ENCODE results near the gene FAM131A.

DNA sequence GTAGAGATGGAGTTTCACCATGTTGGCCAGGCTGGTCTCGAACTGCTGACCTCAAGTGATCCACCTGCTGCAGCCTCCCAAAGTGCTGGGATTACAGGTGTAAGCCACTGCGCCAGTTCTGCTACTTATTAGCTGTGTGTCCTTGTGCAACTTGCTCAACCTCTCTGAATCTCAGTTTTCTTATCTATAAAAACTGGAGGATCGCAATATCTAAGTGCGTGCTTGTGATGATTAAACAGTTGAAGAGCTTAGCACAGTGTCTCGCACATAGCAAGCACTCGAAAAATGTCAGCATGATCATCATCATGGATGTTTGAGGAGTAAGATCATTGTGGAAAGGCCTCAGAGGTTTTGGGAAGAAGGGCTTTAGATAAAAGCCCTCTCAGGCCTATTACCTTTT, 13.2 kb downstream of the FAM131A start:
- no peak for TF ChIP-seq CTCF (IDR thresholded peaks at IDR 0.05 in 8 of 11, conservative IDR thresholded peaks at IDR 0.05 in 3 of 11)
- no peak for TF ChIP-seq POLR2AphosphoS5 (IDR thresholded peaks at IDR 0.05)
- TF ChIP-seq POLR2A (IDR thresholded peaks at IDR 0.05), result no peak
